HL-60 (cell line): ENCODE results near the gene MATK.

Experiments used
- POLR2AphosphoS5 ChIP-seq: IDR thresholded peaks from 2 replicates; pipeline ENCODE4 v1.6.1; 2012; ENCODE audit warnings: low read depth
- TF ChIP-seq, protein P1 (sequence below): IDR thresholded peaks from one replicate; pipeline ENCODE4 v1.5.1; 2011; ENCODE audit warnings: low read length, control low read depth, inconsistent platforms; ENCODE audit not compliant: insufficient read depth
- TF ChIP-seq, protein P2 (sequence below): IDR thresholded peaks from 2 replicates; pipeline ENCODE4 v1.6.1; 2012; ENCODE audit warnings: low read depth; ENCODE audit not compliant: insufficient replicate concordance

DNA sequence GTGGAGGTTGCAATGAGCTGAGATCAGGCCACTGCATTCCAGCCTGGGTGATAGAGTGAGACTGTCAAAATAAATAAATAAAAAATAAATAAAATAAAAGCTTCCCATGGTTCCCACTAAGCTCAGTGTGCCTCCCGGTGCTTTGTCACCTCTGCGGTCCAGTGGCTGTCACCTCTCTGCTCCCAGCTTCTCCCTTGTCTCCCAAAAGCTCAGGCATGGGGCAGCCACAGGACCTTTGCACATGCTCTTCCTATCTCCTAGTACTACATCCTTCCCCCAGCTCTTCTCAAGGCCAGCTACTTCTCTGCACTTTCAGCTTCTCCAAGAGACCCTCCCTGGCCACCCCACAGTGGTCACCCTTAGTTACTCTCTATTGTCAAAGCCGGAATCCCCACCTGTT, 7.6 kb upstream of the MATK start:
- TF ChIP-seq, protein P1, sequence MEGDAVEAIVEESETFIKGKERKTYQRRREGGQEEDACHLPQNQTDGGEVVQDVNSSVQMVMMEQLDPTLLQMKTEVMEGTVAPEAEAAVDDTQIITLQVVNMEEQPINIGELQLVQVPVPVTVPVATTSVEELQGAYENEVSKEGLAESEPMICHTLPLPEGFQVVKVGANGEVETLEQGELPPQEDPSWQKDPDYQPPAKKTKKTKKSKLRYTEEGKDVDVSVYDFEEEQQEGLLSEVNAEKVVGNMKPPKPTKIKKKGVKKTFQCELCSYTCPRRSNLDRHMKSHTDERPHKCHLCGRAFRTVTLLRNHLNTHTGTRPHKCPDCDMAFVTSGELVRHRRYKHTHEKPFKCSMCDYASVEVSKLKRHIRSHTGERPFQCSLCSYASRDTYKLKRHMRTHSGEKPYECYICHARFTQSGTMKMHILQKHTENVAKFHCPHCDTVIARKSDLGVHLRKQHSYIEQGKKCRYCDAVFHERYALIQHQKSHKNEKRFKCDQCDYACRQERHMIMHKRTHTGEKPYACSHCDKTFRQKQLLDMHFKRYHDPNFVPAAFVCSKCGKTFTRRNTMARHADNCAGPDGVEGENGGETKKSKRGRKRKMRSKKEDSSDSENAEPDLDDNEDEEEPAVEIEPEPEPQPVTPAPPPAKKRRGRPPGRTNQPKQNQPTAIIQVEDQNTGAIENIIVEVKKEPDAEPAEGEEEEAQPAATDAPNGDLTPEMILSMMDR = no peak
- TF ChIP-seq, protein P2, sequence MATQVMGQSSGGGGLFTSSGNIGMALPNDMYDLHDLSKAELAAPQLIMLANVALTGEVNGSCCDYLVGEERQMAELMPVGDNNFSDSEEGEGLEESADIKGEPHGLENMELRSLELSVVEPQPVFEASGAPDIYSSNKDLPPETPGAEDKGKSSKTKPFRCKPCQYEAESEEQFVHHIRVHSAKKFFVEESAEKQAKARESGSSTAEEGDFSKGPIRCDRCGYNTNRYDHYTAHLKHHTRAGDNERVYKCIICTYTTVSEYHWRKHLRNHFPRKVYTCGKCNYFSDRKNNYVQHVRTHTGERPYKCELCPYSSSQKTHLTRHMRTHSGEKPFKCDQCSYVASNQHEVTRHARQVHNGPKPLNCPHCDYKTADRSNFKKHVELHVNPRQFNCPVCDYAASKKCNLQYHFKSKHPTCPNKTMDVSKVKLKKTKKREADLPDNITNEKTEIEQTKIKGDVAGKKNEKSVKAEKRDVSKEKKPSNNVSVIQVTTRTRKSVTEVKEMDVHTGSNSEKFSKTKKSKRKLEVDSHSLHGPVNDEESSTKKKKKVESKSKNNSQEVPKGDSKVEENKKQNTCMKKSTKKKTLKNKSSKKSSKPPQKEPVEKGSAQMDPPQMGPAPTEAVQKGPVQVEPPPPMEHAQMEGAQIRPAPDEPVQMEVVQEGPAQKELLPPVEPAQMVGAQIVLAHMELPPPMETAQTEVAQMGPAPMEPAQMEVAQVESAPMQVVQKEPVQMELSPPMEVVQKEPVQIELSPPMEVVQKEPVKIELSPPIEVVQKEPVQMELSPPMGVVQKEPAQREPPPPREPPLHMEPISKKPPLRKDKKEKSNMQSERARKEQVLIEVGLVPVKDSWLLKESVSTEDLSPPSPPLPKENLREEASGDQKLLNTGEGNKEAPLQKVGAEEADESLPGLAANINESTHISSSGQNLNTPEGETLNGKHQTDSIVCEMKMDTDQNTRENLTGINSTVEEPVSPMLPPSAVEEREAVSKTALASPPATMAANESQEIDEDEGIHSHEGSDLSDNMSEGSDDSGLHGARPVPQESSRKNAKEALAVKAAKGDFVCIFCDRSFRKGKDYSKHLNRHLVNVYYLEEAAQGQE = no peak
- TF ChIP-seq POLR2AphosphoS5 = no peak
